Measurements from ENCODE around the gene JADE2. TPM values are rescaled to one million over a fixed set of nuclear protein-coding genes. Genes with fewer than 3 reads are reported as not detected.

JADE2 gene
- polyA plus RNA-seq, 3 donors, result 2.1 to 10.2 (median 3.1) TPM

- intact Hi-C loops (cut with micrococcal nuclease), result no loop called here
- no peaks in the 10 kb centered on the region for H4K20me1 ChIP-seq (ENCODE audit: insufficient read depth, low read length)
- no peak overlapping the region for H3K4me2 ChIP-seq (replicated peaks; ENCODE audit: extremely low read depth, low read length, poor library complexity, severe bottlenecking)
- H2AFZ ChIP-seq (ENCODE audit: insufficient read depth, low read depth, low read length, poor library complexity, severe bottlenecking), result no peak overlapping the region
- H3K36me3 Mint-ChIP-seq, result no peaks in the 10 kb centered on the region
- no peak for TF ChIP-seq CTCF (IDR thresholded peaks at IDR 0.05)
- H3K4me1 ChIP-seq (ENCODE audit: control insufficient read depth in 1 of 2, insufficient read depth in 2 of 2, low read length in 2 of 2), result no peaks in the 10 kb centered on the region
- H3K27ac Mint-ChIP-seq, result no peak overlapping the region
- no peak overlapping the region for H3K9ac ChIP-seq (ENCODE audit: insufficient read depth, low read length, poor library complexity, severe bottlenecking)
- H3K4me3 ChIP-seq (replicated peaks in 1 of 3; ENCODE audit: low read depth in 2 of 3, low read length in 3 of 3), result no peak overlapping the region
- no peak for DNase-seq
- whole genome bisulfite sequencing (ENCODE audit: insufficient coverage), result no CpG with 5 or more reads among the region's 4 CpGs
- no peak overlapping the region for H3K27ac ChIP-seq (ENCODE audit: low read depth in 1 of 2, low read length in 2 of 2)
- no peaks in the 10 kb centered on the region for H3K27me3 ChIP-seq (ENCODE audit: control insufficient read depth in 2 of 2, insufficient read depth in 2 of 2, low read length in 2 of 2)
- no peak overlapping the region for H3K4me3 Mint-ChIP-seq
- H3K36me3 ChIP-seq (replicated peaks in 1 of 2; ENCODE audit: control insufficient read depth in 1 of 2, insufficient read depth in 2 of 2, low read length in 2 of 2), result no peaks in the 10 kb centered on the region
- no peaks in the 10 kb centered on the region for H3K4me1 Mint-ChIP-seq
- H3K79me2 ChIP-seq (ENCODE audit: insufficient read depth, low read length), result no peaks in the 10 kb centered on the region
- peaks cover 0 to 6% (median 3%) of the 10 kb centered on the region in 7 donors for H3K9me3 Mint-ChIP-seq
- peaks cover 0 to 3% (median 0%) of the 10 kb centered on the region in 3 donors for H3K27me3 Mint-ChIP-seq (ENCODE audit: low read depth in 3 of 3)
- no peaks in the 10 kb centered on the region for H3K9me3 ChIP-seq (replicated peaks in 1 of 2; ENCODE audit: control insufficient read depth in 1 of 2, insufficient read depth in 1 of 2, low read length in 2 of 2)
These were observed 45.6 kb upstream of the JADE2 start for GRCh38 chr5:134479839-134480238.

- no peak overlapping the region for H3K4me3 Mint-ChIP-seq
- Histone ChIP-seq H4K20me1 (ENCODE audit: insufficient read depth, low read length) (no peaks in the 10 kb centered on the region), H2AFZ (ENCODE audit: insufficient read depth, low read depth, low read length, poor library complexity, severe bottlenecking) (no peak overlapping the region), H3K9ac (ENCODE audit: insufficient read depth, low read length, poor library complexity, severe bottlenecking) (no peak overlapping the region), H3K4me1 (ENCODE audit: control insufficient read depth in 1 of 2, insufficient read depth in 2 of 2, low read length in 2 of 2) (peaks cover 4 to 9% of the 10 kb centered on the region in 2 donors), H3K27me3 (ENCODE audit: control insufficient read depth in 2 of 2, insufficient read depth in 2 of 2, low read length in 2 of 2) (no peaks in the 10 kb centered on the region), H3K9me3 (replicated peaks in 1 of 2; ENCODE audit: control insufficient read depth in 1 of 2, insufficient read depth in 1 of 2, low read length in 2 of 2) (no peaks in the 10 kb centered on the region), H3K4me3 (replicated peaks in 1 of 3; ENCODE audit: low read depth in 2 of 3, low read length in 3 of 3) (no peak overlapping the region), H3K36me3 (replicated peaks in 1 of 2; ENCODE audit: control insufficient read depth in 1 of 2, insufficient read depth in 2 of 2, low read length in 2 of 2) (no peaks in the 10 kb centered on the region), H3K4me2 (replicated peaks; ENCODE audit: extremely low read depth, low read length, poor library complexity, severe bottlenecking) (no peak overlapping the region), H3K79me2 (ENCODE audit: insufficient read depth, low read length) (no peaks in the 10 kb centered on the region), H3K27ac (ENCODE audit: low read depth in 1 of 2, low read length in 2 of 2) (no peak overlapping the region)
- no peak for DNase-seq
- H3K9me3 Mint-ChIP-seq, result peaks cover 0 to 4% (median 0%) of the 10 kb centered on the region in 7 donors
- H3K4me1 Mint-ChIP-seq, result peaks cover 10% of the 10 kb centered on the region
- intact Hi-C loops (cut with micrococcal nuclease), result no loop called here
- no peak overlapping the region for H3K27ac Mint-ChIP-seq
- no peaks in the 10 kb centered on the region for H3K36me3 Mint-ChIP-seq
- peaks cover 0 to 2% (median 0%) of the 10 kb centered on the region in 3 donors for H3K27me3 Mint-ChIP-seq (ENCODE audit: low read depth in 3 of 3)
- no peak for TF ChIP-seq CTCF (IDR thresholded peaks at IDR 0.05)
- 97% methylated on average over 5 of the region's 7 CpGs for WGBS (ENCODE audit: insufficient coverage)
These were observed 36.1 kb upstream of the JADE2 start for GRCh38 chr5:134489227-134489944.
